ENCODE measurements around the gene ITGA1.
"Not testable (repeated sequence)": the region's sequence is repeated elsewhere in the genome, so short reads cannot be mapped to it uniquely, and the experiment has no call there.

Gene ITGA1

GRCh38 chr5:52802272-52802973 is 14.7 kb downstream of the ITGA1 start:
- DNase-seq (ENCODE audit: low spot score), result no peak

DNA sequence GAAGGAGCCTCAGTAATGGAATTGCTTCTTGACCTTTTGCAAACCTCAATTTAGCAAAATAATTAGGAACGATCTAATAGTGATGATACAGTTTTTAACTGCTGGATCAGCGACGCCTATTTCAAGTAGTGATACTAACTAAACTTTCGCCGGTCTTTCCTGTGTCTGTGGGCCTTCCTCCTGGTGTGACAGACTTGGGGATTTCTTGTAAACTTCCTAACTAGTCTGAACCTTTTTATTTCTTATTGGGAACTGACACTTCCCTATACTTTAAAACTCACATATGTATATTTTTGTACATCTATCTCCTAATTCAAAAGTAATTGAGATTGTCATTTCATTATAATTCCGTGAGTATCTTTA is 15.2 kb downstream of the ITGA1 start:
- DNase-seq (ENCODE audit: low spot score), result no peak

DNA sequence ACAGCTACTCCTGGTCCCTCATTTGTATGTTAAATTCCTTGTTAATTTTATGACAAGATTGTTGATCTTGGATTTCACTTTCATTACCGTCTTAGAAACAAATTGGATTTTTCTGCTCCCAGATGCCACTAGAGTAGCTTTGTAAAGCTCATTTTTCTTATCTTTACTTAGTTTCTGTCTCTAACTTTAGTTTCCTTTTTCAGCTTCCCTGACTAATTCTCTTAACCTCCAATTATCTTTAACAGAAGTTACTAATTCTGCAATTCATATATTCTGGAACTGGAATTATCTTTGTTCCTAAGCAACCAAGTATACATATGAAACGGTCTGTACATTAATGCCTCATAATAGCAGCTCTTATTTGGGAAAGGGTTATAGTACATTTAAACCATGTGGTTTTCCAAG is 16.7 kb downstream of the ITGA1 start:
- DNase-seq (ENCODE audit: low spot score), result no peak

DNA sequence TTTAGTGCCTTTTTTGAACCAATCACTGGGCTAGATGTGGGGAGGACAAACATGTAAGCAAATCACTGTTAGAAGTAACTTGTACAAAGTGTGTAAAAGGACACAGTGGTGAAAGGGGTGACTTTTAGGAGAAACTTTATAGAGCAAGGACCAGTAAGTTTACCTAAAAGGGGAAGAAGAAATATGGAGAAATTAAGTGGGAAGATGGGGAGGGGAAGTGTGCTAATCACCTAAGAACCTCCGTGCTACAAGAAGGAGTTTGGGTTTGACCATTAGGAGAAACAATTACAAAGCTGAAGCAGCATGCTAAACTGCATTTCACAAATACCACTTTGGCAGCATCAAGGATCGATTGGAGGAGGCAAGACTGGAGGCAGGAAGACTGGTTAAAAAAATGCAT is 17.3 kb downstream of the ITGA1 start:
- DNase-seq (ENCODE audit: low spot score), result no peak

- DNase-seq (ENCODE audit: low spot score), result no peak
Observed at GRCh38 chr5:52805615-52806014, 17.9 kb downstream of the ITGA1 start.

DNA sequence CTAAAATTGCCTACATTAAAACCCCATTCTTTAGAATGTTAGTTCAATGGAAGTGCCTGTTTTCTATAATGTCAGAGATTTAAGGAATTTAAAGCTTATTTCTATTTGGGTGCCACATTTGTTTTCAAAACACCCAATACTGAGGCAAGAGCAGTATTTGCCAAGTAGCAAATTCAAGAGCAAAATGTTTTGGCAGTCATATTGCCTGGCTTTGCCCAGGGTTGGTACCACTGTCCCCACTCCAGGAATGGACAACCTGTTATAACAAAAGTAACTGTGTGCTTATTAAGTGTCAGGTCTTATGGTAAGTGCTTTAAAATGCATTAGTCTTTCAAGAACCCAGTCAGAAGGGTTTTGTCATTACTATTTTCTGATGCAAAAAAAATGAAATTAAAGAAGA is 19.3 kb downstream of the ITGA1 start:
- peak; percentile 19 for DNase-seq (ENCODE audit: low spot score)

GRCh38 chr5:52807723-52808122 is 20.0 kb downstream of the ITGA1 start:
- DNase-seq (ENCODE audit: low spot score), result no peak

DNA sequence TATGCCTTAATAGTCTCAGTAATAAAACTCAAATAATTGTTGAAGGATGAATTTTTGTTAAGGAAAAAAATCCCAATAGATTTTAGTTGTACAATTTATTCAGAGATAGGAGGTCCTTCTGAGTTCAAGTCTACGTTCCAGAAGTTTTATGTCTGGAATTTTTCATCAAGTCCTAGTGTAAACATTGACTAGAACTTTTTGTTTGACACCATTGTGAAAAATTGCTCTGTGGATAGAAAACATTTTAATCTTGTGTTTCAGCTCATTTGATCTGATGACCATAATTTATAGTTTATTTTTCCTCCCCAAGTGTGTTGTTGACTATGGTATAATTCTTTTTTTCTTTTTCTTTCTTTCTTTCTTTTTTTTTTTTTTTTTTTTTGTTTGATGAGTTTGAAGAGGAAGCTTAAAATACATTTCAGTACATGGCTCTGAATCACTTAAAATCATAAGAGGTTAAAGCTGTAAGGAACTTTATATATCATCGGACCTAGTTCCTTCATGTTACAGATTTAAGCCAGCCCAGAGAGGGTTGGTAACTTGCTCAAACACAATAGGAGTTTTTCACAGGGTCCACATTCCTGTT is 20.7 kb downstream of the ITGA1 start:
- DNase-seq (ENCODE audit: low spot score), result no peak

DNA sequence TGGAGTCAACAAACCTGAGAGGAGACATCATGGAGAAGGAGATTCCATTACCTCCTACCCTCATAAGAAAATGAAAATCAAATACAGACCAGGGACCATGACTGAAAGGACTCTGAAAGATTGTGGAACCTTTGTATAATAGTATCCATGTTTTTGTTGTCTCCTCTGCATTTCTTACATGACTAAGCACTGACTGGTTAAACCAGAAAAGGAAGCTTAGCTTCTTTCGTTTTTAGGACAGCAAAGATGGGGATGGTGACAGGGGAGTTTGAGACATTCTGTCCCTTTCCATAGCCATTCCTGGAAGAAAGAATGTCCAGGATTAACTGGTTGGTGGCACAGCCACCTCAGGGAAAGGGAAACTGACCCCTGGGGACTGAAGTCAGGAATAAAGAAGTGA is 22.2 kb downstream of the ITGA1 start:
- no peak for DNase-seq (ENCODE audit: low spot score)

DNA sequence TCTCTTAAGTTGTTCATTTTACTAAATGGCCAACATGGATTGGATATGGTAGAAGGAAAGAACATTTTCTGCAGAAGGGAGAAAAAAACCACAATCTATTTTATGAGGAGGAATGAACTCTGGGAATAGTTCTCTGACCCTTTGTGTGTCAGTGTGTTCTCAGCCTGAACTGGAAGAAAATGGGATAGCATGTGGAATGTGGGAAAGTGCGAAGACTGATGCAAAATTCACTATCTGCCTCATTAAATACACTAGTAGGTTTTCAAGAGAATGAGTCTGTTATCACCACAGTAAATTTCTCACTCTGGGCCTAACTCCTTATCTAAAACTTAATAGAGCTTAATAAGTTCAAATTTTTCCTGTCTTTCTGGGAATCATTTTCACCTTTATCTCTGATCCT is 22.7 kb downstream of the ITGA1 start:
- DNase-seq (ENCODE audit: low spot score), result no peak

- no peak for DNase-seq (ENCODE audit: low spot score)
Observed at GRCh38 chr5:52811067-52811749, 23.5 kb downstream of the ITGA1 start.

GRCh38 chr5:52814352-52815148 is 26.8 kb downstream of the ITGA1 start:
- no peak for DNase-seq (ENCODE audit: low spot score)

DNA sequence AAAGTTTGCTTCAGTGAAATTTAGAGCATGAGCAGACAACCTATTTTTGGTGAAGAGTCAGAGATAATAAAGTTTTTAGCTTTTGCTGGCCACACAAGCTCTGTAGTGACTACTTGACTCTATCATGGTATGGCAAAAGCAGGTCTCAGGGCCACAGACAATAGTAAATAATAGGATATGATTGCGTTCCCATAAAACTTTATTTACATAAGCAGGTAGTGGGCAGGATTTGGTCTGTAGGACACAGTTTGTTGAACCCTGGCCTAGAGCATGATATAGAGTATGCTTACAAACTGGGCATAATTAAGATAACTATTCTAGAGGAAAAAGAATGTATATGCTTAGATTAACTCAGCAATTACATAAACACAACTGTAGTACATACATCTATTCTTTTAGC is 30.1 kb downstream of the ITGA1 start:
- DNase-seq (ENCODE audit: low spot score), result no peak

GRCh38 chr5:52818360-52818759 is 30.6 kb downstream of the ITGA1 start:
- DNase-seq (ENCODE audit: low spot score), result no peak

- DNase-seq (ENCODE audit: low spot score), result not testable (repeated sequence)
Observed at GRCh38 chr5:52818807-52819206, 31.1 kb downstream of the ITGA1 start.

GRCh38 chr5:52821901-52822300 is 34.2 kb downstream of the ITGA1 start:
- no peak for DNase-seq (ENCODE audit: low spot score)

DNA sequence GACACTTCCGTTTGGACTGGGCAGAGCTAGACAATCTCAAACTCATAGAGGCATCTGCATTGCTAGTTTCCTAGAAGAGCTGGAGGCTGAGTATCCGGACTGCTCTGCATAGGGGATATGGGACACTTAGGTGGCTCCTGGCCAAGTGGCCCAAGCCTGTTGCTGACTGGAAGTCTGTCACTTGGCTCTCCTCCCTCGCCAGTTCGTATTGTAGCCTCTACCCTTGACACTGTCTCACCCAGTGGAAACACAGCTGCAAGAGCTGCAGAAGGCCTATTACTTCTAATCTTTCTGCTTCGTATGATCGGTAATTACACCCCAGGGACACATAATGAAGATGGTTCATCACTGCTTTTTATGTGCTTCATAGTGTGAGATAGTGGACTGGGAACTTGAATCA is 34.7 kb downstream of the ITGA1 start:
- DNase-seq (ENCODE audit: low spot score), result no peak

- DNase-seq (ENCODE audit: low spot score), result no peak
Observed at GRCh38 chr5:52824827-52825226, 37.1 kb downstream of the ITGA1 start.

DNA sequence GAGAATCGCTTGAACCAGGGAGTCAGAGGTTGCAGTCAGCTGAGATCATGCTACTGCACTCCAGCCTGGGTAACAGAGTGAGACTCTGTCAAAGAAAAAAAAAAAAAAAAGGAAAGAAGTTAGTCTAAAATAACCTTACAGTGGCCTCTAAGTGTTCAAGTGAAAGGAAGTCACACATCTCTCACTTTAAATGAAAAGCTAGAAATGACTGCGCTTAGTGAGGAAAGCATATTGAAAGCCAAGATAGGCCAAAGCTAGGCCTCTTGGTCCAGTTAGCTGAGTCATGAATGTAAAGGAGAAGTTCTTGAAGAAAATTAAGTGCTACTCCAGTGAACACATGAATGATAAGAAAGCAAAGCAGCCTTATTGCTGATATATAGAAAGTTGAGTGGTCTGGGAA is 38.1 kb downstream of the ITGA1 start:
- no peak for DNase-seq (ENCODE audit: low spot score)

- DNase-seq (ENCODE audit: low spot score), result no peak
Observed at GRCh38 chr5:52827815-52828214, 40.1 kb downstream of the ITGA1 start.

DNA sequence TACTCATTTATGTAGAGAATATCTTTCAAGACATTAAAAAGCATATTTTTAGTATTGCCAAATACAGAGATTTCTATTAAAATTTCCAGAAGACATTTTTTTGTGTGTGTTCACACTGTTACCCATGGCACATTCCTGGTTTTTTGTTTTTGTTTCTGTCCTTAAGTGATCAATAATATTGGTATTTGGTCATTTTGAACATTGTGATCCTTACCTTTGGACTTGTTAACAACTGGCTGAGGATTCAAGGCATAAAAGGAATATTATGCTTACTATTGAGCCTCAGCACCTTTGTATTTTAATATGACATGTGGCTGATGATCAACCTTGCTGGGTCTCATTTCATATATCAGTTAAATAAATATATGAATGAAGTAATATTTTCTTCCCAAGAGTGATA is 41.9 kb downstream of the ITGA1 start:
- no peak for DNase-seq (ENCODE audit: low spot score)

DNA sequence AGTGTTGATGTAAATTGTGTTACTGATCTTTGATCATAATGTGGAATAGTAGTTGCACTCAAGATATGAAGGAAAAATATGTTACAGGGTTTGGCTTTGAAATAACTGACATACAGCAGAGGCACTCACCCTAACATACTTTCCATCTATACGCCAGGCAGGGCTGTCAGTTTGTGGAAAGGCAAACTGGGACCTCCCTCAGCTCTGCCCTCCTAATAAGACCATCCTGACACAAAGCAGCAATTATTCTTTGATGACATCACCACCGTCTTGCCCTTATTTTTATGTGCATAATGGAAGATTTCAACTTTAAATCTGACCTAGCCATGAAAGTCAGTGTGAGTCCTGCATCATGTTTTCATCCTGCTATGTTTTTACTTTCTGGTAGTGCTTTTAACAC is 42.9 kb downstream of the ITGA1 start:
- DNase-seq (ENCODE audit: low spot score), result no peak

Data from globus pallidus (tissue), 1 donor.